Omental fat pad (tissue), 4 donors: ENCODE measurements around the gene GRIK5. TPM values are rescaled to one million over a fixed set of nuclear protein-coding genes. Genes with fewer than 3 reads are reported as not detected.
"Not testable (repeated sequence)": the region's sequence is repeated elsewhere in the genome, so short reads cannot be mapped to it uniquely, and the experiment has no call there.

Source experiments
- ATAC-seq: fragments of 150-250 bp; one replicate; pipeline ENCODE4 v1.9.1; 2016; ENCODE audit warnings: mild to moderate bottlenecking, moderate library complexity; ENCODE audit not compliant: low FRiP score
- DNase-seq: peaks from one replicate; pipeline ENCODE4 v3.0.0-alpha.2; 2019; ENCODE audit warnings: low spot score
- CTCF ChIP-seq, 3 donors: fragments of 450-650 bp; IDR thresholded peaks; one replicate each; pipeline ENCODE4 v1.5.1; 2016 to 2017; ENCODE audit warnings: antibody characterized with exemption in 3 of 3, mild to moderate bottlenecking in 3 of 3, moderate library complexity in 2 of 3
- total RNA-seq, 4 donors: library from RNA; depleted of rRNA; stranded (reverse); fragments of >200 nt; gene quantifications; one replicate each; pipeline ENCODE4 v1.1.0, GENCODE V29; 2016

Gene GRIK5
- total RNA-seq, 4 donors from 2014 or later: 0.32 to 2.1 (median 1.6) TPM

GRCh38 chr19:42018503-42019193 is 51.4 kb downstream of the GRIK5 start:
- ATAC-seq: no peak
- DNase-seq: no peak
- TF ChIP-seq CTCF (IDR thresholded peaks at IDR 0.05): no peak

GRCh38 chr19:42017040-42017439 is 53.0 kb downstream of the GRIK5 start:
- TF ChIP-seq CTCF (IDR thresholded peaks at IDR 0.05): no peak
- DNase-seq: no peak
- no peak for ATAC-seq

GRCh38 chr19:42012747-42013146 is 57.3 kb downstream of the GRIK5 start:
- not testable (repeated sequence) for DNase-seq

GRCh38 chr19:42010245-42011126 is 59.5 kb downstream of the GRIK5 start:
- DNase-seq (no peak), ATAC-seq (no peak)
- no peak for TF ChIP-seq CTCF (IDR thresholded peaks at IDR 0.05)

More at GRCh38 chr19:42012747-42013146, 57.3 kb downstream of the GRIK5 start:
- not testable (repeated sequence) for ATAC-seq

- ATAC-seq: no peak
- DNase-seq: no peak
- no peak for TF ChIP-seq CTCF (IDR thresholded peaks at IDR 0.05)
These were observed 63.4 kb downstream of the GRIK5 start for GRCh38 chr19:42006569-42006968.

- no peak for DNase-seq
- no peak for TF ChIP-seq CTCF (IDR thresholded peaks at IDR 0.05)
- no peak for ATAC-seq
These were observed 64.5 kb downstream of the GRIK5 start for GRCh38 chr19:42005504-42005903.

GRCh38 chr19:42003506-42004294 is 66.3 kb downstream of the GRIK5 start:
- TF ChIP-seq CTCF (IDR thresholded peaks at IDR 0.05): no peak
- no peak for ATAC-seq

More at GRCh38 chr19:42003506-42004294, 66.3 kb downstream of the GRIK5 start:
- no peak for DNase-seq
